ENCODE results near the gene EPOP.

Gene EPOP

GRCh38 chr17:38669520-38669919 is 5.2 kb downstream of the EPOP start:
- no peak overlapping the region for H3K9ac ChIP-seq (ENCODE audit: low read length)
- H3K4me3 ChIP-seq (ENCODE audit: low read length), result no peak overlapping the region
- no peaks in the 10 kb centered on the region for H3K9me3 ChIP-seq (replicated peaks; ENCODE audit: insufficient read depth, low read length)
- H4K20me1 ChIP-seq (ENCODE audit: insufficient read depth, low read length), result no peaks in the 10 kb centered on the region
- no peak for DNase-seq
- no peaks in the 10 kb centered on the region; the same call in 1 of the 2 replicates for H3F3A ChIP-seq (ENCODE audit: insufficient read depth, low read length)
- H3K27me3 ChIP-seq (replicated peaks; ENCODE audit: insufficient read depth, low read length), result peaks cover 46% of the 10 kb centered on the region
- no peak overlapping the region for H2AFZ ChIP-seq (ENCODE audit: low read length)
- H3K4me2 ChIP-seq (ENCODE audit: low read depth, low read length), result no peak overlapping the region
- H3K4me1 ChIP-seq (ENCODE audit: low read length), result no peaks in the 10 kb centered on the region
- H3K9me2 ChIP-seq (replicated peaks; ENCODE audit: insufficient read depth, low read length), result no peaks in the 10 kb centered on the region
- TF ChIP-seq EZH2phosphoT487 (IDR thresholded peaks at IDR 0.05; ENCODE audit: low read length) (no peak), CTCF (IDR thresholded peaks at IDR 0.05; ENCODE audit: low read length) (no peak)
- H3K27ac ChIP-seq (ENCODE audit: low read length), result no peak overlapping the region
- H3K79me2 ChIP-seq (ENCODE audit: low read length), result no peaks in the 10 kb centered on the region
- H3K36me3 ChIP-seq (replicated peaks; ENCODE audit: insufficient read depth, low read length), result no peaks in the 10 kb centered on the region

- Histone ChIP-seq H3K4me1 (ENCODE audit: low read length) (no peaks in the 10 kb centered on the region), H3K27ac (ENCODE audit: low read length) (no peak overlapping the region), H3K79me2 (ENCODE audit: low read length) (no peaks in the 10 kb centered on the region), H3K4me2 (ENCODE audit: low read depth, low read length) (no peak overlapping the region), H2AFZ (ENCODE audit: low read length) (no peak overlapping the region), H3K36me3 (replicated peaks; ENCODE audit: insufficient read depth, low read length) (no peaks in the 10 kb centered on the region), H3K27me3 (replicated peaks; ENCODE audit: insufficient read depth, low read length) (peaks cover 40% of the 10 kb centered on the region), H4K20me1 (ENCODE audit: insufficient read depth, low read length) (no peaks in the 10 kb centered on the region), H3K9me3 (replicated peaks; ENCODE audit: insufficient read depth, low read length) (no peaks in the 10 kb centered on the region), H3K9me2 (replicated peaks; ENCODE audit: insufficient read depth, low read length) (no peaks in the 10 kb centered on the region), H3K4me3 (ENCODE audit: low read length) (no peak overlapping the region), H3F3A (ENCODE audit: insufficient read depth, low read length) (no peaks in the 10 kb centered on the region; the same call in 1 of the 2 replicates), H3K9ac (ENCODE audit: low read length) (no peak overlapping the region)
- TF ChIP-seq EZH2phosphoT487 (IDR thresholded peaks at IDR 0.05; ENCODE audit: low read length) (no peak), EZH2 (optimal IDR thresholded peaks at IDR 0.05; ENCODE audit: low read depth, low read length) (no peak), CTCF (IDR thresholded peaks at IDR 0.05; ENCODE audit: low read length) (no peak; the same call in 1 of the 2 replicates)
- no peak for DNase-seq
Measured at GRCh38 chr17:38667787-38668122, 7.0 kb downstream of the EPOP start.

- H2AFZ ChIP-seq (ENCODE audit: low read length), result no peak overlapping the region
Measured at GRCh38 chr17:38667099-38667786, 7.5 kb downstream of the EPOP start.

More at GRCh38 chr17:38667099-38667786, 7.5 kb downstream of the EPOP start:
- no peaks in the 10 kb centered on the region for H3K9me3 ChIP-seq (replicated peaks; ENCODE audit: insufficient read depth, low read length)
- H3K9me2 ChIP-seq (replicated peaks; ENCODE audit: insufficient read depth, low read length), result no peaks in the 10 kb centered on the region
- TF ChIP-seq EZH2 (optimal IDR thresholded peaks at IDR 0.05; ENCODE audit: low read depth, low read length) (no peak), CTCF (IDR thresholded peaks at IDR 0.05; ENCODE audit: low read length) (peak; percentile 99), EZH2phosphoT487 (IDR thresholded peaks at IDR 0.05; ENCODE audit: low read length) (no peak)
- H3K9ac ChIP-seq (ENCODE audit: low read length), result no peak overlapping the region
- no peaks in the 10 kb centered on the region for H3K4me1 ChIP-seq (ENCODE audit: low read length)
- H3K4me2 ChIP-seq (ENCODE audit: low read depth, low read length), result no peak overlapping the region
- no peaks in the 10 kb centered on the region for H3K36me3 ChIP-seq (replicated peaks; ENCODE audit: insufficient read depth, low read length)
- no peak overlapping the region for H3K4me3 ChIP-seq (ENCODE audit: low read length)
- no peaks in the 10 kb centered on the region for H4K20me1 ChIP-seq (ENCODE audit: insufficient read depth, low read length)
- H3K79me2 ChIP-seq (ENCODE audit: low read length), result no peaks in the 10 kb centered on the region
- no peaks in the 10 kb centered on the region; the same call in 1 of the 2 replicates for H3F3A ChIP-seq (ENCODE audit: insufficient read depth, low read length)
- DNase-seq, result peak; percentile 62
- H3K27me3 ChIP-seq (replicated peaks; ENCODE audit: insufficient read depth, low read length), result peaks cover 35% of the 10 kb centered on the region
- H3K27ac ChIP-seq (ENCODE audit: low read length), result no peak overlapping the region
